HepG2 (cell line): ENCODE data around the gene ELFN1. TPM values are rescaled to one million over a fixed set of nuclear protein-coding genes. Genes with fewer than 3 reads are reported as not detected.
A peak's percentile ranks its signal among the peaks of the same experiment; 100 is the strongest.

Source experiments
- ATAC-seq: fragments of 200-7000 bp; cut with Tn5 transposase; 3 replicates; pipeline ENCODE4 v1.9.1; 2020; ENCODE audit warnings: mild to moderate bottlenecking, moderate library complexity
- BruUV-seq: library from RNA; stranded (reverse); fragments of 400-500 nt; replicated peaks from 2 replicates; lab custom pipeline; 2021; lab: Mats Ljungman, UMichigan
- CTCF ChIA-PET: fragments of 300-600 bp; formaldehyde crosslinking; extraction: SDS; loops from one replicate; lab custom pipeline; 2021; ENCODE audit warnings: low total read pairs, inconsistent platforms, low intra/inter-chr PET ratio; lab: Yijun Ruan, JAX
- POLR2A ChIA-PET: fragments of 350-600 bp; sonication (Branson Sonifier 250); formaldehyde crosslinking; loops from one replicate; lab custom pipeline; 2020; ENCODE audit warnings: antibody characterized with exemption, inconsistent platforms; lab: Yijun Ruan, JAX
- DNase-seq: peaks from one replicate; pipeline ENCODE4 v3.0.0-alpha.2; 2015; ENCODE audit warnings: low spot score
- FAIRE-seq: peaks from 3 replicates; lab custom pipeline; 2011; peaks lifted over from hg19 to GRCh38; lab: Jason Lieb, UNC
- H2AFZ ChIP-seq: one replicate; pipeline ENCODE4 v1.6.1; 2011; ENCODE audit warnings: low read length, inconsistent platforms
- H3K27ac ChIP-seq: fragments of 300-600 bp; 3 replicates; pipeline ENCODE4 v1.8.0; 2011; ENCODE audit warnings: mixed run types, mild to moderate bottlenecking, mixed read lengths, low read length, inconsistent platforms; ENCODE audit not compliant: insufficient read depth; ENCODE audit errors: extremely low read length
- H3K27me3 ChIP-seq, 2 experiments: fragments of 200-600 bp in 1 of 2; 2 replicates in 1 of 2; 3 replicates in 1 of 2; pipeline versions ENCODE4 v1.6.0 to v1.8.0; 2011; ENCODE audit warnings: low read length in 2 of 2, mild to moderate bottlenecking in 2 of 2, moderate library complexity in 2 of 2, inconsistent platforms in 1 of 2; ENCODE audit not compliant: insufficient read depth in 2 of 2, control insufficient read depth in 1 of 2
- H3K36me3 ChIP-seq, 2 experiments: fragments of 200-600 bp in 1 of 2; replicated peaks in 1 of 2; 2 replicates in 1 of 2; 3 replicates in 1 of 2; pipeline versions ENCODE4 v1.5.1 to v1.8.0; 2011; ENCODE audit warnings: low read length in 2 of 2, inconsistent platforms in 1 of 2; ENCODE audit not compliant: insufficient read depth in 2 of 2, control insufficient read depth in 1 of 2
- H3K4me1 ChIP-seq: 2 replicates; pipeline ENCODE4 v1.5.1; 2012; ENCODE audit warnings: low read length, inconsistent platforms; ENCODE audit not compliant: insufficient read depth
- H3K4me2 ChIP-seq: 2 replicates; pipeline ENCODE4 v1.6.0; 2011; ENCODE audit warnings: low read depth, low read length, inconsistent platforms
- H3K4me3 ChIP-seq, 3 experiments: fragments of 200-600 bp in 1 of 3; sonication (generic), shearing (Covaris generic) in 1 of 3; replicated peaks in 1 of 3; 2 replicates each; pipeline ENCODE4 v1.5.1; 2011 to 2016; ENCODE audit warnings: low read length in 3 of 3, inconsistent platforms in 2 of 3, low read depth in 2 of 3, mild to moderate bottlenecking in 2 of 3, control low read depth in 1 of 3, mixed read lengths in 1 of 3; ENCODE audit not compliant: insufficient read depth in 1 of 3
- H3K79me2 ChIP-seq: one replicate; pipeline ENCODE4 v1.6.1; 2011; ENCODE audit warnings: low read length, inconsistent platforms; ENCODE audit not compliant: insufficient read depth
- H3K9ac ChIP-seq: 2 replicates; pipeline ENCODE4 v1.6.0; 2011; ENCODE audit warnings: mild to moderate bottlenecking, low read depth, low read length, inconsistent platforms; ENCODE audit not compliant: insufficient read depth
- H3K9me3 ChIP-seq: 2 replicates; pipeline ENCODE4 v1.5.1; 2012; ENCODE audit warnings: mild to moderate bottlenecking, low read length
- H4K20me1 ChIP-seq: 2 replicates; pipeline ENCODE4 v1.6.0; 2011; ENCODE audit warnings: inconsistent platforms, mild to moderate bottlenecking, low read length, moderate library complexity; ENCODE audit not compliant: insufficient read depth
- ARNT ChIP-seq: fragments of 450-650 bp; IDR thresholded peaks from 2 replicates; pipeline ENCODE4 v1.6.1; 2017
- BCLAF1 ChIP-seq: fragments of 450-650 bp; IDR thresholded peaks from 2 replicates; pipeline ENCODE4 v1.6.1; 2017; ENCODE audit warnings: mild to moderate bottlenecking
- HNF1B ChIP-seq: sonication (generic); formaldehyde crosslinking; IDR thresholded peaks from 2 replicates; pipeline ENCODE4 v1.5.1; 2020; ENCODE audit warnings: mild to moderate bottlenecking, moderate library complexity, missing genetic modification reagents
- HOXA7 ChIP-seq: sonication (generic); formaldehyde crosslinking; IDR thresholded peaks from 2 replicates; pipeline ENCODE4 v1.8.1; 2022; ENCODE audit warnings: mild to moderate bottlenecking, missing genetic modification reagents, moderate library complexity
- MNT ChIP-seq: fragments of 450-650 bp; IDR thresholded peaks from 2 replicates; pipeline ENCODE4 v1.6.1; 2016
- TCF12 ChIP-seq, 2 experiments: fragments of 450-650 bp in 1 of 2; sonication (generic) in 1 of 2; formaldehyde crosslinking in 1 of 2; IDR thresholded peaks; 2 replicates each; pipeline versions ENCODE4 v1.6.1 to v1.8.0; 2017 to 2022; ENCODE audit warnings: antibody characterized with exemption in 1 of 2, mild to moderate bottlenecking in 1 of 2, missing genetic modification reagents in 1 of 2, moderate library complexity in 1 of 2
- ZNF274 ChIP-seq: sonication (generic); formaldehyde crosslinking; IDR thresholded peaks from 2 replicates; pipeline ENCODE4 v1.5.1; 2020; ENCODE audit warnings: mild to moderate bottlenecking, missing genetic modification reagents
- ZNF772 ChIP-seq: sonication (generic); formaldehyde crosslinking; IDR thresholded peaks from 2 replicates; pipeline ENCODE4 v1.5.0; 2020; ENCODE audit warnings: mild to moderate bottlenecking, missing genetic modification reagents
- WGBS: methylation state at CpG from one replicate; pipeline ENCODE4 v1.1.6; 2017; ENCODE audit warnings: low lambda C conversion rate; 5-methylcytosine and 5-hydroxymethylcytosine counted together
- in situ Hi-C: cut with HindIII; loops from 2 replicates; pipeline ENCODE4 v1.10.0; 2017; ENCODE audit warnings: low pct_unique_long_range_greater_than_20kb; ENCODE audit not compliant: extremely low pct_ligation_motif_present
- intact Hi-C: fragments of 100-400 bp; cut with micrococcal nuclease; formaldehyde crosslinking; loops from one replicate; pipeline ENCODE4 v1.10.0; 2022; ENCODE audit not compliant: unreplicated experiment
- polyA plus RNA-seq, 8 experiments: library from polyadenylated mRNA; depleted of rRNA in 3 of 8; stranded (reverse) in 7 of 8; unstranded in 1 of 8; fragments of >200 nt; fragmentation: Illumina TruSeq in 4 of 8; extraction: Trizol in 4 of 8; gene quantifications; 2 replicates each; pipeline versions ENCODE4 v1.2.1 to v1.2.3, GENCODE V29; 2011 to 2016; ENCODE audit warnings: low read depth in 4 of 8, missing spikeins in 1 of 8, mixed read lengths in 1 of 8; ENCODE audit not compliant: insufficient read depth in 1 of 8
- total RNA-seq, 5 experiments: library from RNA; depleted of rRNA; stranded (reverse); fragments of >200 nt; fragmentation: Illumina TruSeq; extraction: Trizol; gene quantifications; 2 replicates each; pipeline ENCODE4 v1.2.3, GENCODE V29; 2016; ENCODE audit warnings: low read depth in 1 of 5

Gene ELFN1
- total and polyA plus RNA-seq, 2 of the 13 experiments (the other 11 are each of a cell fraction or from before 2014, with no cell fraction given) = 0.13 to 0.18 TPM

- no peak for TF ChIP-seq BCLAF1
- no peak for TF ChIP-seq ARNT
- TF ChIP-seq HNF1B (CRISPR knock-in tag) = no peak
- TF ChIP-seq TCF12 (IDR thresholded peaks at IDR 0.05) = no peak
- no peak for TF ChIP-seq TCF12 (CRISPR knock-in tag; IDR thresholded peaks at IDR 0.05)
- TF ChIP-seq ZNF772 (CRISPR knock-in tag) = no peak
These were observed 33.4 kb downstream of the ELFN1 start (continued) for GRCh38 chr7:1703441-1703840.

- DNase-seq (no peak), FAIRE-seq (no peak), ATAC-seq (no peak)
- TF ChIP-seq MNT = peak; percentile 96
- TF ChIP-seq ZNF274 (CRISPR knock-in tag) = 0 out of 2 replicates have a peak, but pooled peaks have one; percentile 28
- TF ChIP-seq HOXA7 (CRISPR knock-in tag) = no peak
- H3K36me3 ChIP-seq = no peaks in the 10 kb centered on the region
- no peaks in the 10 kb centered on the region for H3K79me2 ChIP-seq
- ChIA-PET POLR2A (no interaction called here), CTCF (no interaction called here)
- no peak overlapping the region for H2AFZ ChIP-seq
- no peak overlapping the region for H3K4me2 ChIP-seq
- BruUV-seq = no TSS peak
- H3K4me1 ChIP-seq = peaks cover 13% of the 10 kb centered on the region
- no peak overlapping the region for H3K27ac ChIP-seq
- intact Hi-C loops (no loop called here), in situ Hi-C loops (no loop called here)
- H3K9ac ChIP-seq = no peak overlapping the region
- peaks cover 8% of the 10 kb centered on the region for H3K9me3 ChIP-seq
- no peaks in the 10 kb centered on the region for H3K27me3 ChIP-seq
- no peak overlapping the region for H3K4me3 ChIP-seq
- H4K20me1 ChIP-seq = no peaks in the 10 kb centered on the region
- WGBS = 30% methylated on average over 2 of the region's 20 CpGs
These were observed 34.1 kb downstream of the ELFN1 start for GRCh38 chr7:1703871-1704810.
